Eye (tissue), 1 donor: ENCODE results near the gene DCHS2.

ENCODE experiments used
- DNase-seq: peaks from one replicate; pipeline ENCODE4 v3.0.0-alpha.2; 2015

DCHS2 gene

GRCh38 chr4:154368060-154368459, 123.5 kb downstream of the DCHS2 start:
- DNase-seq = no peak

DNA sequence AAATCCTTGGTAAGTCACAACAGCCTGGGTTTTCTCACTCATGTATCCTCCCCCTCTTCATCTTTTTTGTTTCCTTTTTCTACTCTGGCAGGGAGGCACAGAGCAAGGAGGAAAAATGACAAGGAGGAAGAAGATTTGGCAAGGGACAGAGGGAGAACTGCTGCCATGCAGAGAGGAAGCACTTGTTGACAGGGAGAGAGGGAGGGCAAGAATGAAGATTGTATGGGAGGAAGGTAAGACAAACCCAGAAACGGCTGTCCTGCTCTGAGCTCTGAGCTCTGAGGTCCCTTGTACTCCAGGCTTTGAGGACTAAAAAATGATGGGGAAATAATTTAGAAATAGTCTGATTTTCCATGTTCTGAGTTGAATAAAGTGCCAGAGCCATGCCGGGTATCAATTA, 123.9 kb downstream of the DCHS2 start:
- no peak for DNase-seq

DNA sequence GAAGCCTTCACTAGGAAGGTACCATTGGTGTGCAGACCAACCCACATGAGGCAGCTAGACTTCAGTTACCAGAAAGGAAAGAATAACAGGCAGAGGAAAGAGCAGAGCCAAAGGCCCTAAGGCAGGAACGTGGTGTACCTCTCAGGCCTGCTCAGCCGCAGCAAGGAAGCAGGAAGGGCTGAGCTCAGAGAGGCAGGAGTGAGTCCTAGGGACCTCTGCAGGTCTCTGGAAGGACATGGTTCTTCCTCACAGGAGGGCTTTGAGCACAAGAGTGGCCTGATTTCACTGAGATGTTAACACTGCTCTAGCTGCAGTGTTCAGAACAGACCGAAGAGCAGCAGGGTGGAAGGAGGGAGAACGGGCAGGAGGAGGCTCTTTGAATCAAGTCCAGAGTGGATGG, 124.6 kb downstream of the DCHS2 start:
- no peak for DNase-seq

GRCh38 chr4:154364066-154364845, 127.3 kb downstream of the DCHS2 start:
- peak; percentile 25 for DNase-seq

DNA sequence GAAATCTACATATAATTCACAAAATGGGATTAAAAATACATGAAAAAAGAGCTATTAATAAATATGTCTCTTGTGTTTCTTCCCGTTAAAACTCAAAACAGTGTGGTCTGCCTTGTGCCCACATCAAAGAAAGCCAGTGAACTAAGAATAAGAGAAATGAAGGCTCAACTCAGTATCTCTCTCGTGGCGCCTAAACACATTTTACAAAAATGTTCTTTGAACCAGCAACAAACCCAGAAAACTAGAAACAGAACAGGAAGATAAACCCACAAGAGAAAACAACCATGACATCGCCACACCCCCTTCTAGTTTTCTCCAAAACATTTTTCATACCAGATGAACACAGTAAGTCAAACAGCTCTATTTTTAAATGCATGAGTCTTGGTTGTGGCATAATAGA, 130.1 kb downstream of the DCHS2 start:
- peak; percentile 16 for DNase-seq

DNA sequence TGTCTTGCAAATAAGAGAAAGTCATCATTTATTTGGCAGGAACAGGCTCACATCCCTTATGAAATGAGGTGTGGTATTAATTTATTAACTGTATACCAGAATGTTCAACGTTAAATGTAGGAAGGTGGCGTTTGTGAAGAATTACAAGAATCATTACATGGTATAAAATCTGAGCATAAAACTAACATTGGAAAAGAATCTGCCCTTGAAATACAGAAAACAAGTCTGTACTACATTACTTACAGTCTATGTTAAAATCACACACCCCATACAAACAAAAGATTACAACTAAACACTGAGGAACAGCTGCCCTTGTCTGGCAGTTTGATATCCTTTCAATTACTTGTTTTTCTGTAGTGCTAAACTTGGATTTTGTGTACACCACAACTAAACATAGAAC, 131.1 kb downstream of the DCHS2 start:
- DNase-seq = no peak

- DNase-seq = no peak
These were observed 136.7 kb downstream of the DCHS2 start for GRCh38 chr4:154354883-154355282.

DNA sequence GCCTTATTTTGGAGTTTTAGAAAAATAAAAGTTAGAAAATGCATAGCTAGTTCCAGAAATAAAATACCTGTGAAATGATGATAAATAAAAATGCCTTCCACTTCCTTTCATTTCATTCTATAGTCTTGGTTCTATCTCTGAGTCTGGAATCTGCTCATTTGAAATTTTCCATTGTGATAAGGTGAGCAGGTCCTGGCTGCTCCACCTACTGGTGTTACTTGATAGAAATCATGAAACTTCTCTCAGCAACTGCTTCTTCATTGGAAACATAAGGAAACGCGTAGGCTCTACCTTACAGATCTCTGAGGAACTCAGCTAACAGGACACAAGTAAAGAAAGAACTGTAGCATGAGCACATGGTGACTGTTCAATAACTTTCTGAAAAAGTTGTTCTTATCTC, 141.8 kb downstream of the DCHS2 start:
- DNase-seq = peak; percentile 32

DNA sequence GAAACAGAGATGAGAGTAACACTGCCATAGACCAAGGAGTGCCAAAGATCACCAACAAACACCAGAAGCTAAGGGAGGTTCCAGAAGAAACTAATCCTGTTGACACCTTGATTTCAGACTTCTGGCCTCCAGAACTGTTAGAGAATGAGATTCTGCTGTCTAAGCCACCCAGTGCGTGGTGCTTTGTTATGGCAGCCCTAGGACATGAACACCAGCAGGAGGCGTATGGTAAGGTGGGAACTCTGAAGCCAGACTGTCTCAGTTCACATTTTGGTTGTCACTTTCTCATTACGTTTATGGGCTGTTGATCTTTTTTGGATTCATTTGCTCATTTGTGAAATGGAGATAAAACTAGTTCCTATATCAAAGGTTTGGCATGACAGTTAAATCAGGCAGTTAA, 142.9 kb downstream of the DCHS2 start:
- no peak for DNase-seq

DNA sequence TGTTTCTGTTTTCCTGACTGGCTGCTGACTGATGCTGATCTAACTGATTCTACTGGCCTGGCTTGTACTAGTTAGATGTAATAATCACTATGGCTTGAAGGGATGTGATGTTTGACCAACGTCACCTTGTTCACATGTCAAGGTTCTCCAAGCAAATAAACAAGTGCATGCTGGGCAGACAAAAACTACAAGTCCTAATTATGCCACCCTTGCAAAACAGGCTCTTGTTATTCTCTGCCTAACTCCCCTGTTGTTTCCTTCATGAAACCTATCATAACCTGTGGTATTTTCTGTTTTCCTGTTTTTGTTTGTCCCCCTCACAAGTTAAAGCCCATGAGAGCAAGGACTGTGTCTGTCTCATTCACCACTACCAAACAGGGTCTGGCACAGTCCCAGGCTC, 146.2 kb downstream of the DCHS2 start:
- DNase-seq = no peak

GRCh38 chr4:154344686-154345085, 146.9 kb downstream of the DCHS2 start:
- DNase-seq = no peak

GRCh38 chr4:154343651-154344050, 147.9 kb downstream of the DCHS2 start:
- no peak for DNase-seq

GRCh38 chr4:154341448-154341847, 150.2 kb downstream of the DCHS2 start:
- no peak for DNase-seq

DNA sequence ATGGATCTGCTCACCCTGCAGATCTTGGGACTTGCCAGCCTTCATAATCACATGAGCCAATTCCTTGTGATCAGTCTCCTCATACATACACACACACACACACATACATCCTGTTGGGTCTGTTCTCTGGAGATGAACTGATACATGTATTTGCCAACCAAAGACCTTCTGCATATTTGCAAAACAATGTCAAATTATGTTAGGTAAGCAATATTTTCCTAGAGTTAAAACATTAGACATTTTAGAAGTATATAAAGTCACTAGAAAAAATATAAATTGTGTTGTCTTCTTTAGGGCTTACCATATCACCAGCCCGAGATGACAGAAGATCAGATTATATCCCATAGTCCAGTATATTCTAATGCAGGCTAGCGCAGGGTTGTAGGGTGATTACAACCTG, 156.0 kb downstream of the DCHS2 start:
- DNase-seq = no peak

DNA sequence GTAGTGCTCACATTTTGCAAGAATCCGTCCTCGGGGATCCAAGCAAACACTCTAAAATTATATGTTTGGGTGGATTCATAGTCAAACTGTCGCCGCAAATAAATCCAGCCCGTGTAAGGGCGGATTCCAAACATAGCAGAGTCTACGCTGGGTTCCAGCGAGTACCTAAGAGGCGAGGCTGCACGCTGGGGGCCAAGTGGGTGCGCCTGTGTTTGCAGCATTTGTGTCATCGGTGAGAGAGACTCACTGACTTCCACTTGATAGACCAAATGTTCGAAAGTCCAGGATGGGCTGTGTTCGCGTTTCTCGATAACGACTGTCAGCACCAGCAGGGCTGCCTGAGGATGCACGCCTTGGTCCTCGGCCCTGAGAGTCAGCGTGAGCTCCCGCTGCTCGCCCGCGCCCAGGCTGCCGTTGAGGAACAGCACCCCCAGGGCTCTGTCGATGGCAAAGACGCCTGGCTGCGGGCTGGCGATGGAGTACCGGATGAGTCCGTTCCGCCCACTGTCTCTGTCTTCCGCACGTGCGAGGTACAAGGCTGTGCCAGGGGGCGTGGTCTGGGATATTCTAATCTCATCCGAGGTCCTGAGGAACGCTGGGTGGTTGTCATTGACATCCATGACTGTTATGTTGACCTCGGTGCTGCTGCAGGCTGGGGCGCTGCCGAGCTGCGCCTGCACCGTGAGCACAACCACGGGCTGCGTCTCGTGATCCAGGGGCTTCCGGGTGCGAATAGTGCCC, 158.7 kb downstream of the DCHS2 start:
- peak; percentile 91 for DNase-seq

- no peak for DNase-seq
These were observed 161.7 kb downstream of the DCHS2 start for GRCh38 chr4:154329939-154330338.

DNA sequence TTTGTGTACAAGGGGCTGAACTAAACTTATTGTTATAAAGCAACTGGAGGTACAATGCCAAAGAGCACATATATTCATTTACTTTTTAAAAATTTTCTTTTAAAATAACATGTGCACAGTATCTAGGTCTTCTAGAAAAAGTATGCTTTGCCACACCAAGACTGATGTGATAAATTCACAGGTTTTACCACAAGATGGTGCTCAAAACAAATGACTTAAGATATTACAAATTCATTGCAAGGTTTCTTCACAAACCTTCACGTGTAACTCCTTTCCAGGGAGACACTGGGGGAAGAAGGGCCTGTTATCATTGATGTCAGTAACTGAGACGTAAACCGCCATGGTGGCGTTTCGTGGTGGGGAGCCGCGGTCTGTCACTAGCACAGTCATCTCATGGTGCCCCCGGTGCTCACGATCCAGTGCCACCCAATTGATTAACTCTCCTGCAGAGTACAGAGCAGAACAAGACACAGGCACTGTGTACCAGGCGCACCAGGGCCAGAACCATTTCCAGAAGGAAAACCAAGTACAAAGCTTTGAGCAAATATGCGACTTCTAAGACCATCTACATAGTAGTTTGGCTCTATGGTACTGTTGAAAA, 162.2 kb downstream of the DCHS2 start:
- DNase-seq = peak; percentile 73

DNA sequence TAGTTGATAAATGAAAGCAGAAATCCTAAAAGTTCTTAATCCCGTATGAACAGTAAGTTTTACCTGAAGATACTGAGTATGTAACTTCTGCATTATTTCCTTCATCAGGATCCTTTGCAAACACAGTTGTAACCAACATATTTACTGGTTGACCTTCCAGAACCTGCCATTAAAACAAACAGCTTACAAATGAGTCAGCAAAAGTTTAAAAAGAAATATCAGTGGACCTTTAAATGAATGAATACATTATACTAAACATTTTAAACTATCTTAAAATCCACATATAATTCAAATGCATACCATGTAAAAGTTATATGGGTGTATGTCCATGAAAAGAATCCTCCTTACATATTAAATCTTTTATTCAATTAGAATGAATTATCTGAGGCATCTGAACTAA, 163.6 kb downstream of the DCHS2 start:
- no peak for DNase-seq

DNA sequence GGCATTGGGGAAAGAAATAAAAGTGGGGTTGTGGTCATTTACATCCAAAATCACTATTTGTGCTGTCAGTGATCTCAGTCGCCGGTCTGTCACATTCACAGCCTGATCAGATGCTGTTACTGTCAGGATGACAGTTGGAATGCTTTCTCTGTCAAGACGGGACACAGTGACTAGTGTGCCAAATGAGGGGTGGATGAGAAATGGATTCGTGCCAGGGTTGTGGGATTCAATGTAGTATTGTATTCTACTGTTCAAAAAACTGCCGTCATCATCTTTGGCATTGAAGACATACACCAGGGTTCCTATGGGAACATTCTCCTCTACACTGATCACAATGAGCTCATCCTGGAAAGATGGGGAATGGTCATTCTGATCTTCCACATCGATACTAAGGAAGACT, 171.1 kb downstream of the DCHS2 start:
- no peak for DNase-seq

- no peak for DNase-seq
These were observed 171.9 kb downstream of the DCHS2 start for GRCh38 chr4:154319736-154320135.

- no peak for DNase-seq
These were observed 174.2 kb downstream of the DCHS2 start for GRCh38 chr4:154317201-154317999.

DNA sequence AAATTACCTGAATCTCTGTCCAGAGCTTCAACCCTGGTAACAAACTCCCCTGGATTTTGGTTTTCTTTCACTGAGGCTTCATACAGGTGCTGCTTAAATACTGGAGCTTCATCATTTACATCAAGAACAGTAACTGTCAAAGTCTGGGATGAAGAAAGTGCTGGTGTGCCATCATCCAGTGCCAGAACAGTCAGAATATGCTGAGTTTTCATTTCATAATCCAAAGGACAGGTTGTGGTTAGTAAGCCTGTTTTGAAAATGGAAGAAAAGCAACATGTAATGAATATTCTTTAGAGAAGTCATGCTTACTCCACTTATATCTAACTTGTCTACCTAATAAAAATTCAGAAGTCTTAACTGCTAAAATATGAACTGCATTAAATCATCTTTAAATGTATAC, 175.9 kb downstream of the DCHS2 start:
- DNase-seq = no peak

GRCh38 chr4:154314248-154314647, 177.4 kb downstream of the DCHS2 start:
- DNase-seq = peak; percentile 81
